Transverse colon (tissue), 4 donors: ENCODE measurements around the gene EML5.

Experiments
- CTCF ChIP-seq, 5 experiments: fragments of 200-600 bp in 3 of 5; fragments of 450-650 bp in 2 of 5; sonication (generic) in 3 of 5; IDR thresholded peaks; 1 replicate in 2 of 5; 2 replicates in 3 of 5; pipeline ENCODE4 v1.5.1; 2016 to 2017; ENCODE audit warnings: antibody characterized with exemption in 5 of 5, inconsistent platforms in 3 of 5, mild to moderate bottlenecking in 2 of 5, moderate library complexity in 1 of 5
- POLR2A ChIP-seq: fragments of 450-650 bp; IDR thresholded peaks from one replicate; pipeline ENCODE4 v1.6.1; 2016; ENCODE audit warnings: antibody characterized with exemption, mild to moderate bottlenecking, moderate library complexity
- POLR2AphosphoS5 ChIP-seq, 3 donors: sonication (generic); formaldehyde crosslinking; IDR thresholded peaks; one replicate each; pipeline ENCODE4 v1.6.1; 2016; ENCODE audit warnings: antibody characterized with exemption in 3 of 3

- TF ChIP-seq POLR2A (no peak), CTCF (IDR thresholded peaks at IDR 0.05) (peak in 4 of 5 experiments; percentile 45 to 75 (median 61)), POLR2AphosphoS5 (IDR thresholded peaks at IDR 0.05) (peak in 2 of 3 donors; percentile 9 to 14)
These were observed at the start of gene EML5 for GRCh38 chr14:88792473-88793258.
